AG09319 (cell line): ENCODE data around the gene SPATA16.

Experiments used
- DNase-seq: peaks from one replicate; pipeline ENCODE4 v3.0.0-alpha.2; 2010; ENCODE audit warnings: low read depth; ENCODE audit errors: extremely low read depth
- TF ChIP-seq, protein P1 (sequence below): IDR thresholded peaks from 2 replicates; pipeline ENCODE4 v1.5.1; 2011; ENCODE audit warnings: low read depth, mild to moderate bottlenecking, inconsistent platforms, low read length, moderate library complexity

Gene SPATA16

DNA sequence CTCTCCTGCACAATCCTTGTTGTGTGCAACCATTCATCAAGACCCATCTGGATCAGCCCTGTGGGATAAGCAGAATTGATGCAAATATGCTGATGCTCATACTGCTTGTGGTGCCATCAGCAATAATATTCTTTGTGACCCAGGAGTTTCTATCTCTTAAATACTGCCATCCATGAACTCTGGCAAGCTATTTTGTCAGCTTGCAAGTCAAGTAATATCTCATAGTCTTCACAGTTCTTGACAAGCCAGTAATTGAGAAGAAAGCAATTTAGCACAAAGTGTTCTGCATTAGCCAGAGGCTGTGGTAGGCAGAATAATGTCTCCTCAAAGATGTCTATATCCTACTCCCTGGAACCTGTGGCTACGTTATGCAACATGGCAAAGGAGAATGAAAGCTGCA is 49.0 kb downstream of the SPATA16 start:
- DNase-seq, result no peak
- TF ChIP-seq, protein P1, sequence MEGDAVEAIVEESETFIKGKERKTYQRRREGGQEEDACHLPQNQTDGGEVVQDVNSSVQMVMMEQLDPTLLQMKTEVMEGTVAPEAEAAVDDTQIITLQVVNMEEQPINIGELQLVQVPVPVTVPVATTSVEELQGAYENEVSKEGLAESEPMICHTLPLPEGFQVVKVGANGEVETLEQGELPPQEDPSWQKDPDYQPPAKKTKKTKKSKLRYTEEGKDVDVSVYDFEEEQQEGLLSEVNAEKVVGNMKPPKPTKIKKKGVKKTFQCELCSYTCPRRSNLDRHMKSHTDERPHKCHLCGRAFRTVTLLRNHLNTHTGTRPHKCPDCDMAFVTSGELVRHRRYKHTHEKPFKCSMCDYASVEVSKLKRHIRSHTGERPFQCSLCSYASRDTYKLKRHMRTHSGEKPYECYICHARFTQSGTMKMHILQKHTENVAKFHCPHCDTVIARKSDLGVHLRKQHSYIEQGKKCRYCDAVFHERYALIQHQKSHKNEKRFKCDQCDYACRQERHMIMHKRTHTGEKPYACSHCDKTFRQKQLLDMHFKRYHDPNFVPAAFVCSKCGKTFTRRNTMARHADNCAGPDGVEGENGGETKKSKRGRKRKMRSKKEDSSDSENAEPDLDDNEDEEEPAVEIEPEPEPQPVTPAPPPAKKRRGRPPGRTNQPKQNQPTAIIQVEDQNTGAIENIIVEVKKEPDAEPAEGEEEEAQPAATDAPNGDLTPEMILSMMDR, result no peak

DNA sequence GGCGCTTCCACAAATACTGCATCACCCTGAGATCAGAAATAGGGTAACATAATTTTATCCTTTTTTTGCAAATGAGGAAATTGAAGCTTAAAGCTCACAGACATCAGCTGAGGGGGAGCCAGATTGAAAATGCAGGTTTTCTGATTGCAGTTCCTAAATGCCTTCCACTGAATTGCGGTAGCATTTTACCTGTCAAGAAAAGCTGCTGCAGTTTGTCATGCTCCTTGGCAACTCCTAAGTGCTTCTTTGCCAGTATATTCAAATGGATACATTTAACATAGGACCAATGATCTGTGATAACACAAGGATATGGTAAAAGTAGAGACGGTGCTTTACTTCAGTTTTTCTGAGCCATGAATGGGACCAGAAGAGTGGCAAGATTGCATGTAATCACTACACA is 50.5 kb downstream of the SPATA16 start:
- TF ChIP-seq, protein P1, result no peak
- DNase-seq, result no peak

DNA sequence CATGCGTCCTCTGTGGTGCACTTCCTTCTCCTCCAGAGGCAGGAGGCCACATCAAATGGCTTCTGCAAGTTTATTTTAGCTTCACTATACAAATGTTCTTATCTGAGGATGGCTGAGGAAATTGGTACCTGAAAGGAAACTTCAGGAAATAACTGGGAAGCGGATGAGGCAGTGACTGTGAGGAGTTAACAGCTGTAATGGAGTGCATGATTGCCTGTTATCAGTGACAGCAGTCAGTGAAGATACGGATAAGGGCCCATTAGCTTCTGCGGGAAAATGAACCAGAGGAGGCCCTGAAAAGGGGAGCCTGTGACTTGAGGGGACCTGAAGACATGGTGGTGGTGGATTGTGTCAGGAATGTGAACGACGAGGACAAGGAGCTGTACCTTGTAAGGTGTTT is 51.8 kb downstream of the SPATA16 start:
- TF ChIP-seq, protein P1, result no peak
- no peak for DNase-seq

DNA sequence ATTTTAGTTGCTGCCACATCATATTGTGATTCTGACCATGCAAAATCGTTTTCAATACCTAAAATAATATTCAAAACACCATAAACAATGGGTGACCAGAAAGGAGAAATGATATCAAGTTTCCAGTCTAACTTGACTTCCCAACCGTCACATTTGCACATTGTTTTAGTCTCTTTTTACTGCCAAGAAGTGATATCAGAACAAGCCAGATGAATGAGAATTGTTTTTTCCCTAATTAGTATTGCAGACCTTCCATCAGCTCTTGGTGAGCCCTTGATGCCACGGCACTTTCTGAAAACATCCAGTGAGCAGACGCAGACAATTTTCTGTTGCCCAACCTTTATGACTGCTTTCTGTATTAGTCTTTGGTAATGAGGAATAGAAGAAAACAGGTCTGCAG is 62.5 kb downstream of the SPATA16 start:
- no peak for DNase-seq
- TF ChIP-seq, protein P1, result no peak

DNA sequence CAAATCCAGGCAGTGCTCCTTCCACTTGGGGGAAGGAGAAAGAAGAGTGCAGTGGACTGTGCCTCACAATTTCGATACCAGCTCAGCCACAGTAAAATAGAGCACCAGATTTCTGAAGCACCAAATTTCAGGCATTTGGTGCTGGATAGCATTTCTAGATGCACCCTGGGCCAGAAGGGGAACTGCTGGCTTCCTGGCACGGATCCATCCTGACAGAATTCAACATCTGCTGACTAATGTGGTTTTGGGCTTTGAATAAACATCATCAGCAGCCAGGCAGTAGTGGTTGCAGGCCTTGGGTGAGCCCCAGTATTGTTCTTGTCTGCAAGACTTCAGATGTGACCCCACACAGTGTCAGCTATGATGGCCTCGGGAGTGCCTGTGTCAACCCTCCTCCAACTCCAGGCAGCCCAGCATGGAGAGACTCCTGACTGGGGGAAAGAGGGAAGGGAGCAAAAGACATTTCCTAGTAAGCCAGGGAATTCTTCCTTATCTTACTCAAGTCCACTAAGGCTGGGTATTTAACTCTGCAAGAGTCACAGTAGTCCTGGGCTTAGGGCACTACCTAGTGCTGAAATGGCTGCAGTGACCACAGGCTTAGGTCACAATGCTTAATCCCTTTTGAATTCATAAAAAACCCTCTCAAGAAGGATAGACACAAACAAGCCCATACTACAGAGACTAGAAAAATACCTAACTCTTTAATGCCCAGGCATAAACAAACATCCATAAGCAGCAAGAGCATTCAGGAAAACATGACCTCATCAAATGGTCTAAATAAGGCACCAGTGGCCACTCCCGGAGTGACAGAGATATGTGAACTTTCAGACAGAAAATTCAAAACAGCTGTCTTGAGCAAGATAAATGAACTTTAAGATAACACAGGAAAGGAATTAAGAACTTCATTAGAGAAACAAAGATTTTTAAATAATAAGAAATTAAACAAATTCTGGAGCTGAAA is 74.7 kb downstream of the SPATA16 start:
- DNase-seq, result no peak
- TF ChIP-seq, protein P1, result no peak

DNA sequence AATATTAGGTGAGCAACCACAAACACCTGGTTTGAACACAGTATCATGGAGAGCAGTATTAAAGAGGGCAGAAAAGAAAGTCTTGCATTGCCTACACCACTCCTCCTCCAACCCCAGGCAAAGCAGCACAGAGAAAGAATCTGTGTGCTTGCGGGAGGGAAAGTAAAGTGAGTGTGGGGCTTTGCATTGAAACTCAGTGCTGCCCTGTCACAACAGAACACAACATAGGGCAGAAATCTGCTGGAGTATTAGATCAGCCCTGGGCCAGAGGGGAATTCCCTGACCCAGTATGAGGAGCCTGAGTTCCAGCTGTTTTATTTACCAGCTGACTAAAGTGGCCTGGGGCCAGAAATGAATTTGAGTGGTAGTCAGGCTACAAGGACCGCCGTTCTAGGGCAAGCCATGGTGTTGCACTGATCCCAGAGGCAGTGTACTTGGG is 75.5 kb downstream of the SPATA16 start:
- TF ChIP-seq, protein P1, result no peak
- DNase-seq, result no peak

DNA sequence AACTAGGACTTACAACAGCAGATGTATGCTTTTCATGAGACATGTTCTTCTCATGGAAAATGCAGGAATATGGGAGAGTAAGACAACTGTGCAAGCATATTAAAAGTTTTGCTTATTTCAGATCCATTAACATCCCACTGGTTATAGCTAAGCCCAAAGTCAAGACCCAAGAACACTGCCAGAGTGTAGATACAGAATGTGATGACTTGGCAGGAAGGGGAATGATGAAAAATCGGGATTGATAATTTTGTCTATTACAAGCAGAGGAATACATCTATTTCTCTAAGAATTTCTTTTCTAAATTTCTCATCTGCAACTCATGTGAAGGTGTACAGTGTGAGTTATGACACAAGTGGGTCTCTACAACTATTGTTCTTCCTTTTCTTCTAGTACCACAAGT is 76.4 kb downstream of the SPATA16 start:
- DNase-seq, result no peak
- TF ChIP-seq, protein P1, result no peak
